Calu3 (cell line): Measurements from ENCODE around the gene DISP3. TPM values are rescaled to one million over a fixed set of nuclear protein-coding genes. Genes with fewer than 3 reads are reported as not detected.

Experiments
- BruUV-seq: library from RNA; stranded (reverse); fragments of 400-500 nt; replicated peaks from 2 replicates; lab custom pipeline; 2021; lab: Mats Ljungman, UMichigan
- CTCF ChIA-PET: fragments of 300-600 bp; sonication (Branson Sonifier 250); formaldehyde crosslinking; loops from one replicate; lab custom pipeline; 2022; ENCODE audit warnings: antibody characterized with exemption; lab: Charles Lee
- DNase-seq: peaks from one replicate; pipeline ENCODE4 v3.0.0; 2022
- H3K27ac Mint-ChIP-seq: one replicate; pipeline ENCODE4 v1.8.0; 2022; ENCODE audit warnings: mixed read lengths; ENCODE audit not compliant: unreplicated experiment
- H3K27me3 Mint-ChIP-seq: one replicate; pipeline ENCODE4 v1.8.0; 2022; ENCODE audit warnings: mixed read lengths; ENCODE audit not compliant: unreplicated experiment
- H3K36me3 Mint-ChIP-seq: one replicate; pipeline ENCODE4 v1.8.0; 2022; ENCODE audit warnings: mild to moderate bottlenecking, moderate library complexity, mixed read lengths; ENCODE audit not compliant: insufficient read depth, unreplicated experiment
- H3K4me1 Mint-ChIP-seq: one replicate; pipeline ENCODE4 v1.8.0; 2022; ENCODE audit warnings: mild to moderate bottlenecking, low read depth, mixed read lengths; ENCODE audit not compliant: unreplicated experiment
- H3K4me3 Mint-ChIP-seq: one replicate; pipeline ENCODE4 v1.8.0; 2022; ENCODE audit warnings: mild to moderate bottlenecking, low read depth, moderate library complexity, mixed read lengths; ENCODE audit not compliant: unreplicated experiment
- H3K9me3 Mint-ChIP-seq: one replicate; pipeline ENCODE4 v1.8.0; 2022; ENCODE audit warnings: low read depth, mixed read lengths; ENCODE audit not compliant: unreplicated experiment
- intact Hi-C: fragments of 100-400 bp; cut with micrococcal nuclease; formaldehyde crosslinking; loops from one replicate; pipeline ENCODE4 v1.10.0; 2022; ENCODE audit not compliant: unreplicated experiment
- total RNA-seq: library from RNA; stranded (reverse); gene quantifications from 2 replicates; pipeline ENCODE4 v1.2.3, GENCODE V29; 2022
- TF ChIP-seq, protein P1 (sequence below): fragments of 200-600 bp; IDR thresholded peaks from one replicate; pipeline ENCODE4 v1.8.0; 2022; ENCODE audit warnings: antibody characterized with exemption; ENCODE audit not compliant: unreplicated experiment

The DISP3 gene
- total RNA-seq, 1 experiment from 2014 or later: 1.3 TPM

DNA sequence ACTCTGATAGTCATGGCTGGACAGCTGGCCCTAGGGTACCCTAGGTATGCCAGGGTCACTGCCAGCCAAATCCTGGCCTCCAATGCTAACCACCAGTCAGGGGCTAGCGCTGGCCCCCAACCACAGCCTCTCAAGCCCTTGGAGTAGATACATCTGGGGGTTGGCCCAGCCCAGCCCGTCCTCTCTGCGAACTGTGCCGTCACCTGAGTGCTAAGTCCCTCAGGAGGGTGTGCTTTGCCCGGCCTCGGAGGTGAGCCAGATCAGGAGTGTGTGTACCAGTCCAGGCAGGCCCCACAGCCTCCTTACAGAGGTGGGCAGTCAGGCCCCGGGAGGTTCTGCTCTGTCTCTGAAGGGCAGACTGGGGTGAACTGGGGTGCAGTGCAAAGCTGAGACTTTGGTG is 34.0 kb upstream of the DISP3 start:
- TF ChIP-seq, protein P1, sequence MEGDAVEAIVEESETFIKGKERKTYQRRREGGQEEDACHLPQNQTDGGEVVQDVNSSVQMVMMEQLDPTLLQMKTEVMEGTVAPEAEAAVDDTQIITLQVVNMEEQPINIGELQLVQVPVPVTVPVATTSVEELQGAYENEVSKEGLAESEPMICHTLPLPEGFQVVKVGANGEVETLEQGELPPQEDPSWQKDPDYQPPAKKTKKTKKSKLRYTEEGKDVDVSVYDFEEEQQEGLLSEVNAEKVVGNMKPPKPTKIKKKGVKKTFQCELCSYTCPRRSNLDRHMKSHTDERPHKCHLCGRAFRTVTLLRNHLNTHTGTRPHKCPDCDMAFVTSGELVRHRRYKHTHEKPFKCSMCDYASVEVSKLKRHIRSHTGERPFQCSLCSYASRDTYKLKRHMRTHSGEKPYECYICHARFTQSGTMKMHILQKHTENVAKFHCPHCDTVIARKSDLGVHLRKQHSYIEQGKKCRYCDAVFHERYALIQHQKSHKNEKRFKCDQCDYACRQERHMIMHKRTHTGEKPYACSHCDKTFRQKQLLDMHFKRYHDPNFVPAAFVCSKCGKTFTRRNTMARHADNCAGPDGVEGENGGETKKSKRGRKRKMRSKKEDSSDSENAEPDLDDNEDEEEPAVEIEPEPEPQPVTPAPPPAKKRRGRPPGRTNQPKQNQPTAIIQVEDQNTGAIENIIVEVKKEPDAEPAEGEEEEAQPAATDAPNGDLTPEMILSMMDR: no peak
- Mint-ChIP-seq H3K36me3 (no peaks in the 10 kb centered on the region), H3K9me3 (no peaks in the 10 kb centered on the region), H3K4me3 (no peak overlapping the region), H3K4me1 (no peaks in the 10 kb centered on the region), H3K27ac (no peak overlapping the region), H3K27me3 (peaks cover 76% of the 10 kb centered on the region)
- DNase-seq: no peak
- CTCF ChIA-PET: no interaction called here
- intact Hi-C loops: no loop called here
- BruUV-seq: no TSS peak

DNA sequence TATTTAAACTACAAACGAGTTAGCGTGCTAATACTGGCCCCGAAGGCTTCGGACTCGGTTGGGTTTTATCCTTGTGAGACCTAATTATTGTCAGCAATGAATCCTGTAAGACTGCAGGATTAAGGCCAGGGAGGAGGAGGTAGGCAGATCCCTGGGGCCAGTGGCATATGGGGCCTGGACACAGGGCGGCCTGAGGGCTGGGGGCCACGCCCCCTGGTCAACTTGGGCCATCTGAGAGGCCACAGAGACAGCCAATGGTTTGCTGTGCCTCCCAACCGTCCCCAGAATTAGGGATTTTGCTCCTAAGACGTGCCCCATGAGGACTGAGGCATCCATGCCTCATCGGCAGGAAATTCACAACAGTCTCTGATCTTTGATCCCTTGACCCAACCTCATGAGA is 31.1 kb upstream of the DISP3 start:
- H3K9me3 Mint-ChIP-seq: no peaks in the 10 kb centered on the region
- no peaks in the 10 kb centered on the region for H3K36me3 Mint-ChIP-seq
- intact Hi-C loops: no loop called here
- no peak for DNase-seq
- BruUV-seq: no TSS peak
- peaks cover 75% of the 10 kb centered on the region for H3K27me3 Mint-ChIP-seq
- no peak overlapping the region for H3K27ac Mint-ChIP-seq
- TF ChIP-seq, protein P1: no peak
- CTCF ChIA-PET: no interaction called here
- H3K4me1 Mint-ChIP-seq: no peaks in the 10 kb centered on the region
- H3K4me3 Mint-ChIP-seq: no peak overlapping the region

DNA sequence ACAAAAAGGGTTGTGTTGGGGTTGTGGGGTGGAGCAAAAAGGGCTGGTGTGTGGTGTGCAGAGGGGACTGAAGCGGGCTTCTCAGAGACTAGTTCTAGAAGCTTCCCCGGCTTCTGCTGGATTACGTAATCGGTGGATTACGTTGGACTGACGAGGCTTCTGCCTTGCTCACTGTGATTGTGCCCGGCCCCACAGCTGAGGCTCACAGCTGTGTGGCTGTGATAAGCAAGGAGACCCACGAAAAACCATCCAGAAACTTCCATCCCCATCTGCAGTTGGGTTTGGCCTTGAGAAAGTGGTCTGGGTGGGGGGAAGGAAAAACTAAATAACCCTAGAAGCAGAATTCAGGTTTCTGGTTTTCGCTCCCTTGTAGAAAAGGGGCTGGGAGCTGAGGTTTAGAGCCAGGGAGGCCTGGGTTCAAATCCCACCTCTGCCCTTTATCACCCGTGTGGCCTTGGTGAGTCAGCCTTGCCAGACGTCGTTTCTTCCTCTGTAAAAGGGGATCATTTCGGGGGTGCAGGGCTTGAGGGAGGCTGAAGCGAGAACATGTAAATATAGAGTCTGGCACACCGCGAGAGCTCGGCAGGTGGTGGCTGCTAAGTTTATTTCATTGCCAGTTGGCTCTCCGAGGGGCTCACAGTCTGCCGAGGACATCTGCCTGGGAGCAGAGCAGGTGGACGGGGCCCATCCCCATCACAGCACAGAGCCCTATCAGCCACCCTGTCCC is 30.4 kb upstream of the DISP3 start:
- BruUV-seq: no TSS peak
- H3K27me3 Mint-ChIP-seq: peaks cover 72% of the 10 kb centered on the region

DNA sequence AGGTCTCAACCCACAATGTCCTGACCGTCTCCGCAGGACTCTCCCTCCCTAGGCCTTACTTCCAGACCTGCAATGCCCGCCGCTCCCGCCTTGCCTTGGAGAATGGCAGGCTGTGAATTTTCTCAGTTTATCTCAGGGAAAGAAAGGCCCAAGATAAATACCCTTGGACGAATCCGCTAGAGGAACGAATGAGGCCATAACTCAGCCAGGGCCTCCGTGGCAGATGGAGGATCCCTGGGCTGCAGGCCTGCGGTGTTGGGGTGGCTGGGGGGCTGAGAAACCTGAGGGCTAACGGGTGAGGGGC is 29.9 kb upstream of the DISP3 start:
- no peak for DNase-seq
- no TSS peak for BruUV-seq
- H3K27ac Mint-ChIP-seq: no peak overlapping the region
- H3K9me3 Mint-ChIP-seq: no peaks in the 10 kb centered on the region
- intact Hi-C loops: no loop called here
- no peaks in the 10 kb centered on the region for H3K36me3 Mint-ChIP-seq
- TF ChIP-seq, protein P1: no peak
- peaks cover 72% of the 10 kb centered on the region for H3K27me3 Mint-ChIP-seq
- no peaks in the 10 kb centered on the region for H3K4me1 Mint-ChIP-seq
- CTCF ChIA-PET: no interaction called here
- no peak overlapping the region for H3K4me3 Mint-ChIP-seq

More for the DNA sequence above, 30.4 kb upstream of the DISP3 start:
- no peak for DNase-seq
- intact Hi-C loops: no loop called here
- TF ChIP-seq, protein P1: no peak
- Mint-ChIP-seq H3K4me1 (no peaks in the 10 kb centered on the region), H3K9me3 (no peaks in the 10 kb centered on the region), H3K4me3 (no peak overlapping the region), H3K27ac (no peak overlapping the region), H3K36me3 (no peaks in the 10 kb centered on the region)
- CTCF ChIA-PET: no interaction called here
